ENCODE measurements around the gene ZNF19.

The ZNF19 gene

DNA sequence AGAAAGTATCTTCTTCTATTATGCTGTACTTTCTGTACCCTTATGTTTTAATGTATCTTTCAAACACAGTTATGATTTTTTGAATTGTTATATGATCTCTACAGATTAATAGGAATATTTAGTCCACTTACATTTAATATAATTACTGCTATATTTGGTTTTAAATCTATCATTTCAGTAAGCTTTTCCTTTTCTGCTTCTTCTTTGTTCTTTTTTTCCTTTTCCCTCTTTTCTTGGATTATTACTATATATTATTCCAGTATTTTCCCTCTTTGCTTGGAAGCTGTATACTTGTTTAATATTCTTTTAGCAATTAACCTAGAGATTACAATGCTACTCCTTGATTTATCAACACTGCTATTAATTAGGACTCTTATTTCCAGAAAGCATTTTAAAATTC, 60.7 kb downstream of the ZNF19 start:
- no peaks in the 10 kb centered on the region for H3K4me1 ChIP-seq (ENCODE audit: control insufficient read depth, insufficient read depth, low read length, poor library complexity, severe bottlenecking)
- no peak overlapping the region for H3K27ac ChIP-seq (ENCODE audit: low read depth, low read length, severe bottlenecking)
- no peaks in the 10 kb centered on the region for H3K9me3 ChIP-seq (ENCODE audit: control insufficient read depth, low read length)
- H3K36me3 ChIP-seq (ENCODE audit: control insufficient read depth, insufficient read depth, low read length) = no peaks in the 10 kb centered on the region
- H3K4me3 ChIP-seq (ENCODE audit: extremely low read depth, insufficient read depth, low read length, poor library complexity, severe bottlenecking) = no peak overlapping the region

DNA sequence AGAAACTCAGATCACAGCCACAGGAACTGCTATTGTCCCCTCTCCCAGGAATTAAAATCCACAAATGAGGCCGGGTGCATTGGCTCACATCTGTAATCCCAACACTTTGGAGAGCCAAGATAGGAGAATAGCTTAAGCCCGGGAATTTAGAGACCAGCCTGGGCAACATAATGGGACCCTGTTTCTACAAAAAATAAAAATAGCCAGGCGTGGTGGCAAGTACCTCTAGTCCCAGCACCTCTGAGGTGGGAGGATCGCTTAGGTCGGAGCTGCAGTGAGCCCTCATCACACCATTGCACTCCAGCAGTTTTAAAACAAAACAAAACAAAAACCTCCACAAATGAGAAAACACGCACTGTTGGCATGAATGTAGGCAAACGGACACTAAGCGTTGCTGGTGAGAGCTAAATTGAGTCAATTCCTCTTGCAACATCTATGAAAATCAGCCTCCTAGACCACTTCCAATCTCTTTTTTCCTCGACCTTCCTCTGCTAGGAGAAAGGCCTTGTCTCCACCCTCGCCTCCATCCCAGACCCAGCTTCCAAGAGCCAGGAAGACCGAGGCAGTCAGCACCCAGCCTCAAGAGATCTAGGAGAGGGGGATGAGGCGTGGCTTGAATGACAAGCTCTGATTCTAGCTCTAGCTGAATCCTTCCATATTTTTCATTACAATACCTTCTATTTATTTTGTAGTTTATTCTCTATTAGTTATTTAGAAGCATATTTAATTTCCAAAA, 62.1 kb downstream of the ZNF19 start:
- H3K36me3 ChIP-seq (ENCODE audit: control insufficient read depth, insufficient read depth, low read length) = no peaks in the 10 kb centered on the region
- no peak overlapping the region for H3K27ac ChIP-seq (ENCODE audit: low read depth, low read length, severe bottlenecking)
- H3K4me3 ChIP-seq (ENCODE audit: extremely low read depth, insufficient read depth, low read length, poor library complexity, severe bottlenecking) = peak overlapping the region; percentile 5
- no peaks in the 10 kb centered on the region for H3K4me1 ChIP-seq (ENCODE audit: control insufficient read depth, insufficient read depth, low read length, poor library complexity, severe bottlenecking)
- 56 to 68% methylated on average over 8 to 9 of the region's 12 CpGs for WGBS, 2 experiments (ENCODE audit: insufficient coverage in 2 of 2)
- H3K9me3 ChIP-seq (ENCODE audit: control insufficient read depth, low read length) = no peaks in the 10 kb centered on the region

DNA sequence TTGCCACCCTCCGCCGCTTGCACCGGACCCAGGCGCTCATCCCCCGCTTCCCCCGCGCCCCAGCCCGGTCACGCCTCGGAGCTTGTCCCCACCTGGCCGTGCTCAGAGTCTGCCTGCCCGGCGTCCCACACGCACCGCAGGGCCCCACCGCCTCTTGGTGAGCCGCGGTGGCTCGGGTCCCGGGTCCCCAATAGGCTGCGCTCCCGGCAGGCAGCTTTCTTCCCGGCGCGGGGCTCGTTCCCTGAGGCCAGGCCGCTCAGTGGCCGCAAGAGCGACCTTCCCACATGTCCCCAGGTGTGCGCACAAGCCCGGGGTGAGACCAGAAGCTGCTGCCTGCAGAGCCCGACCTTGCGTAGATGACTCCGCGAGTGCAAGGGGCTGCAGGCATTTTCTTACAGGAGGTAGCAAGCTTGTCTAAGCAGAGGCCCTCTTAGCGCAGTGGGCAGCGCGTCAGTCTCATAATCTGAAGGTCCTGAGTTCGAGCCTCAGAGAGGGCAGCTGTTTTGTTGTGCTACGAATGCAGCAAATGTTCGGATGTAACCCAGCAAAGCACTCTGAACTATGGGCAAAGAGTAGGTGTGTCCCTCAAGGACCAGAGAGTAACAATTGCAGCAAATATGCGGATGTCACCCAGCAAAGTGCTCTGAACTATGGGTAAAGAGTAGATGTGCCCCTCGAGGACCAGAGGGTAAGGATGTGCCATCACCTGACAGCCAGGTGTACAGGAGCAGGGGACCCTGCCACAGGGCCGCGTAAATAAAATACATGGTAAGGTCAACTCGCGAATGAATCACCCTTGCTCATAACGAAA, 62.9 kb downstream of the ZNF19 start:
- peak overlapping the region; percentile 54 for H3K4me3 ChIP-seq (ENCODE audit: extremely low read depth, insufficient read depth, low read length, poor library complexity, severe bottlenecking)
- 0% methylated on average over 25 to 48 of the region's 48 CpGs for WGBS, 2 experiments (ENCODE audit: insufficient coverage in 2 of 2)
- H3K9me3 ChIP-seq (ENCODE audit: control insufficient read depth, low read length) = no peaks in the 10 kb centered on the region
- no peak overlapping the region for H3K27ac ChIP-seq (ENCODE audit: low read depth, low read length, severe bottlenecking)
- H3K36me3 ChIP-seq (ENCODE audit: control insufficient read depth, insufficient read depth, low read length) = no peaks in the 10 kb centered on the region
- no peaks in the 10 kb centered on the region for H3K4me1 ChIP-seq (ENCODE audit: control insufficient read depth, insufficient read depth, low read length, poor library complexity, severe bottlenecking)

- H3K4me3 ChIP-seq (ENCODE audit: extremely low read depth, insufficient read depth, low read length, poor library complexity, severe bottlenecking) = peak overlapping the region; percentile 54
- H3K9me3 ChIP-seq (ENCODE audit: control insufficient read depth, low read length) = no peaks in the 10 kb centered on the region
- 7 to 11% methylated on average over 18 of the region's 18 CpGs for WGBS, 2 experiments (ENCODE audit: insufficient coverage in 2 of 2)
- H3K4me1 ChIP-seq (ENCODE audit: control insufficient read depth, insufficient read depth, low read length, poor library complexity, severe bottlenecking) = no peaks in the 10 kb centered on the region
- no peaks in the 10 kb centered on the region for H3K36me3 ChIP-seq (ENCODE audit: control insufficient read depth, insufficient read depth, low read length)
- H3K27ac ChIP-seq (ENCODE audit: low read depth, low read length, severe bottlenecking) = no peak overlapping the region
Observed at GRCh38 chr16:71425746-71426068, 63.4 kb downstream of the ZNF19 start.

GRCh38 chr16:71424626-71425025, 64.5 kb downstream of the ZNF19 start:
- no peaks in the 10 kb centered on the region for H3K36me3 ChIP-seq (ENCODE audit: control insufficient read depth, insufficient read depth, low read length)
- H3K4me3 ChIP-seq (ENCODE audit: extremely low read depth, insufficient read depth, low read length, poor library complexity, severe bottlenecking) = no peak overlapping the region
- 66 to 78% methylated on average over 3 to 5 of the region's 6 CpGs for WGBS, 2 experiments (ENCODE audit: insufficient coverage in 2 of 2)
- no peak overlapping the region for H3K27ac ChIP-seq (ENCODE audit: low read depth, low read length, severe bottlenecking)
- H3K9me3 ChIP-seq (ENCODE audit: control insufficient read depth, low read length) = no peaks in the 10 kb centered on the region
- H3K4me1 ChIP-seq (ENCODE audit: control insufficient read depth, insufficient read depth, low read length, poor library complexity, severe bottlenecking) = no peaks in the 10 kb centered on the region

DNA sequence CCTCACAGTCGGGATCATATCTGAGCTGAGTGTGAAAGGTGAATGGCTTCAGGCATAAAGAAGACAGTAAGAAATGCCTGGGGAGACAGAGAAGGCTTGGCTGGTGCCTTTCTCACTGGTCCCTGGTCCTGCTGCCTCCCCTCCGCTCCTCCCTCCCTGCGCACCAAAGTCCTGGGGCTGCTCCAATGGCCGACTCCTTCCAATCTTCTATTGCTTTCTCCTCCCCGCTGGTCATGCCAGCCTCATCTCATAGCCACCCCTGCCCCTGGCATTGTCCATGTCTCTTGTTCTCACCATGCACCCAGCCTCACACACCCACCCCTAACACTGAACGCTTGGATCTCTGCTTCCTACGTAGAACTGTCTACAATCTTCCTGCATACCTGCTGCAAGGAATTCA, 65.3 kb downstream of the ZNF19 start:
- WGBS, 2 experiments (ENCODE audit: insufficient coverage in 2 of 2) = 84 to 91% methylated on average over 5 to 6 of the region's 7 CpGs
- Histone ChIP-seq H3K36me3 (ENCODE audit: control insufficient read depth, insufficient read depth, low read length) (no peaks in the 10 kb centered on the region), H3K4me1 (ENCODE audit: control insufficient read depth, insufficient read depth, low read length, poor library complexity, severe bottlenecking) (no peaks in the 10 kb centered on the region), H3K9me3 (ENCODE audit: control insufficient read depth, low read length) (no peaks in the 10 kb centered on the region), H3K4me3 (ENCODE audit: extremely low read depth, insufficient read depth, low read length, poor library complexity, severe bottlenecking) (no peak overlapping the region), H3K27ac (ENCODE audit: low read depth, low read length, severe bottlenecking) (no peak overlapping the region)
